Skeletal muscle satellite cell (primary cell): Measurements from ENCODE around the gene BCAR3. TPM values are rescaled to one million over a fixed set of nuclear protein-coding genes. Genes with fewer than 3 reads are reported as not detected.
A peak's percentile ranks its signal among the peaks of the same experiment; 100 is the strongest.

ENCODE experiments used
- H3K27me3 ChIP-seq: 2 replicates; pipeline ENCODE4 v1.7.0; 2013; ENCODE audit warnings: low read length; ENCODE audit not compliant: control insufficient read depth, insufficient read depth
- H3K36me3 ChIP-seq: 2 replicates; pipeline ENCODE4 v1.7.0; 2013; ENCODE audit warnings: mild to moderate bottlenecking, control low read depth, low read length; ENCODE audit not compliant: insufficient read depth
- H3K4me1 ChIP-seq: 2 replicates; pipeline ENCODE4 v1.7.0; 2013; ENCODE audit warnings: low read length; ENCODE audit not compliant: control insufficient read depth, insufficient read depth
- H3K4me2 ChIP-seq: 2 replicates; pipeline ENCODE4 v1.7.0; 2013; ENCODE audit warnings: mild to moderate bottlenecking, low read length
- H3K4me3 ChIP-seq: 2 replicates; pipeline ENCODE4 v1.7.0; 2013; ENCODE audit warnings: low read length
- H3K9ac ChIP-seq: 2 replicates; pipeline ENCODE4 v1.7.0; 2013; ENCODE audit warnings: mild to moderate bottlenecking, low read depth, low read length, moderate library complexity
- H3K9me3 ChIP-seq: replicated peaks from 2 replicates; pipeline ENCODE4 v1.7.0; 2013; ENCODE audit warnings: mild to moderate bottlenecking, control low read depth, low read length
- total RNA-seq: library from RNA; depleted of rRNA; stranded (reverse); fragments of >200 nt; gene quantifications from 2 replicates; pipeline ENCODE4 v1.2.3, GENCODE V29; 2012; rRNA removed

BCAR3 gene
- total RNA-seq: 16.2 and 18.3 TPM in 2 replicates

GRCh38 chr1:93681101-93681988 lies at the start of gene BCAR3:
Gene BCAR3, minus strand, starts transcription at chr1:93681837. Its CDS starts 6,907 bp downstream, at chr1:93674930.
- H3K9ac ChIP-seq: peak within 1 kb of the TSS; percentile 97
- H3K36me3 ChIP-seq: peaks cover 28% of the 10 kb centered on the region

DNA sequence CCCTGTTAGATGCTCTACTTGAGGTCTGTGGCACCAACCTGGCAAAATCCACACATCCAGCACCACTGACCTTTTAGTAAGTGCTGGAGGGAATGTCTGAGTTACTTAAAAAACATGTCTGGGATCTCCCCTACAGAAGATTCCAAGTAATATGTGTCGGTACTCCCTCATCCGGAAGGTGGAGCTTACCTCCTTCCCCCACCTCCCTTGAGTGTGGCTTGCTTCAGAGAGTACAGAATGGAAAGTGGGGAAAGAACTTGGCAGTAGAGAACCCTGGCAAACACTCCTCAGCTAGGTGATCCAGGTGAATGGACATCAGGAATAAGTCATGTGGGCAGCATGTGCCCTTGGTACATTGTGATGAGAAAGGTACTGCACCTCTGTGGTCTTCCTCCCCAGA lies 49.0 kb upstream of the BCAR3 start:
- H3K4me1 ChIP-seq: peaks cover 14% of the 10 kb centered on the region
- no peak overlapping the region for H3K4me2 ChIP-seq
- no peaks in the 10 kb centered on the region for H3K36me3 ChIP-seq
- H3K27me3 ChIP-seq: no peaks in the 10 kb centered on the region
- no peaks in the 10 kb centered on the region for H3K9me3 ChIP-seq
- H3K9ac ChIP-seq: no peak overlapping the region
- H3K4me3 ChIP-seq: no peak overlapping the region

More at GRCh38 chr1:93681101-93681988, at the start of gene BCAR3:
- Histone ChIP-seq H3K27me3 (no peaks in the 10 kb centered on the region), H3K4me2 (peak within 1 kb of the TSS; percentile 83), H3K9me3 (no peaks in the 10 kb centered on the region), H3K4me3 (peak within 1 kb of the TSS; percentile 79), H3K4me1 (peaks cover 41% of the 10 kb centered on the region)

GRCh38 chr1:93729906-93730305 lies 48.3 kb upstream of the BCAR3 start:
- Histone ChIP-seq H3K4me1 (peaks cover 7% of the 10 kb centered on the region), H3K36me3 (no peaks in the 10 kb centered on the region), H3K9ac (no peak overlapping the region), H3K9me3 (no peaks in the 10 kb centered on the region), H3K4me3 (no peak overlapping the region), H3K27me3 (no peaks in the 10 kb centered on the region), H3K4me2 (no peak overlapping the region)

DNA sequence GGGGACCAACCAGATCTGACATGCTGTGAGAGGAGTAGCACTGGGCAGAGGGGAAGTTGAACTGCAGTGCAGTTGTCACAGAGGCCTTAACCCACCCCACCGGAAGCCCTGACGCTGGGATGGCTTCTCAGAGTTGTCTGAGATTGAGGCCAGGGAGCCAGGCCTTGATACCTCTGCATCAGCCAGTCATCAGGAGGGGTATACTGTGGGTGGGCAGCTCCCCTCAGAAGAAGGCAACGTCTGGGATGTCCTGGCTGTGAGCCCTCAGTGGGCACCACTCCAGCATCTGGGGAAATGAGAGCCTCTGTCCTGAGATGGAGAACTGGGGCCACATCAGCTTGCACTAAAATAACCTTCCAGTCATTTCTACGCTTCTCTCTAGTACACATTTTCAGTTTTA lies 47.9 kb upstream of the BCAR3 start:
- Histone ChIP-seq H3K4me3 (no peak overlapping the region), H3K9me3 (no peaks in the 10 kb centered on the region), H3K27me3 (no peaks in the 10 kb centered on the region), H3K4me2 (no peak overlapping the region), H3K9ac (no peak overlapping the region), H3K36me3 (no peaks in the 10 kb centered on the region), H3K4me1 (peaks cover 3% of the 10 kb centered on the region)

DNA sequence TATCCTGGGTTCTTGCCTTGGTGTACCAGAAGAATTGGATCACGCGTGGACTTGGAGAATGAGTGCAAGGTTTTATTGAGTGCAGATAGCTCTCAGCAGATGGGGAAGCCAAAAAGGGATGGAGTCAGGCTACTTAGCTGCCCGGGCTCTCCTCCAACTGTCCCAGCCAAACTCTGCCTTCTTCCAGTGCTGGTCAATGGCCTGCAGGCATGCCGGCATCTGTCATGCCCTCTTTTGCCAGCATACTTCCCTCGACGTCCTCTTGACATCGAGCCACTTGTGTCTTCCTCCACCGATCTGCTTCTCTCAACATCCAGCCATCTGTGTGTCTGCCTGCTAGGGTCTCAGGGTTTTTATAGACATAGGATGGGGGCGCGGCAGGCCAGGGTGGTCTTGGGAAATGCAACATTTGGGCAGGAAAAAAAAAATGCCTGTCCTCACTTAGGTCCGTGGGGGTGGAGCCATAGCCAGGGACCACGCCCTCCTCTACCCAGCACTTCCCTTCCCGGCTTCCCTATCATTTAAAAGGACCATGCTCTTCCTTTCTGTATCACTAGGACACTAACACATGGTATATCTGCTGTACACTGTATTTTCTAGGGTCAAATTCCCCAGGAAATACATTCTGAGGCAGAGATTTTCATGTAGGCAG lies 47.0 kb upstream of the BCAR3 start:
- H3K9ac ChIP-seq: no peak overlapping the region
- H3K4me3 ChIP-seq: no peak overlapping the region
- H3K27me3 ChIP-seq: no peaks in the 10 kb centered on the region
- no peaks in the 10 kb centered on the region for H3K9me3 ChIP-seq
- H3K4me2 ChIP-seq: no peak overlapping the region
- no peaks in the 10 kb centered on the region for H3K36me3 ChIP-seq
- H3K4me1 ChIP-seq: no peaks in the 10 kb centered on the region

DNA sequence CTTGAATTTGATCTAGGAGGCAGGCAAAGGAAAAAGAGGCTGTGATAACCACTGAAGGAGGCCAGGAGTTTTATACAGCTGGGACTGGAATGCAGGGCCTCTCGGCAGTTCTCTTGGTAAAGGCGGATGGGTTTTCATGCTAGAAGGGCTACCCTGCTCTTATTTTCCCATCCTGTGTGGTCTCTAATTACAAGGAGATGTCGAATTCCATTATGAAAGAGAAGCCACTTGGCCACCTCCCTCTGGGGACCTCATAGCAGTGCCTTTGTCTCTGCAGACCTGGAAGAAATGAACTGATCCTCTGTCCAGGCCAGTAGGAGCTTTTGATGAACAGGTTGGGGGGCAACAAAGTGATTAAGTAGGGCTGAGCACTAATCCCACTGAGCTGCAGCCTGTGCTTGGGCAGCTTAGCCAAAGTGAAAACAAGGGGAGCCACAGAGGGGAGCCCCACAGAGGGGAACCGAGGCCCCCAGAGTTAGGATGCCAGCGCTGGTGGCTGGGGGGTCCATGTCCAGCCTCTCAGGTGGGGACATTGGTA lies 42.2 kb upstream of the BCAR3 start:
- Histone ChIP-seq H3K9ac (peak overlapping the region; percentile 16), H3K4me1 (peaks cover 27% of the 10 kb centered on the region), H3K27me3 (no peaks in the 10 kb centered on the region), H3K9me3 (no peaks in the 10 kb centered on the region), H3K4me2 (no peak overlapping the region), H3K36me3 (no peaks in the 10 kb centered on the region), H3K4me3 (no peak overlapping the region)

- Histone ChIP-seq H3K4me3 (no peak overlapping the region), H3K36me3 (no peaks in the 10 kb centered on the region), H3K4me1 (peaks cover 27% of the 10 kb centered on the region), H3K9ac (peak overlapping the region; percentile 16), H3K9me3 (no peaks in the 10 kb centered on the region), H3K4me2 (no peak overlapping the region), H3K27me3 (no peaks in the 10 kb centered on the region)
Measured at GRCh38 chr1:93723110-93723509, 41.5 kb upstream of the BCAR3 start.

GRCh38 chr1:93722081-93723031 lies 40.7 kb upstream of the BCAR3 start:
- Histone ChIP-seq H3K4me3 (no peak overlapping the region), H3K36me3 (no peaks in the 10 kb centered on the region), H3K27me3 (no peaks in the 10 kb centered on the region), H3K9ac (peak overlapping the region; percentile 16), H3K4me1 (peaks cover 27% of the 10 kb centered on the region), H3K9me3 (no peaks in the 10 kb centered on the region), H3K4me2 (no peak overlapping the region)

DNA sequence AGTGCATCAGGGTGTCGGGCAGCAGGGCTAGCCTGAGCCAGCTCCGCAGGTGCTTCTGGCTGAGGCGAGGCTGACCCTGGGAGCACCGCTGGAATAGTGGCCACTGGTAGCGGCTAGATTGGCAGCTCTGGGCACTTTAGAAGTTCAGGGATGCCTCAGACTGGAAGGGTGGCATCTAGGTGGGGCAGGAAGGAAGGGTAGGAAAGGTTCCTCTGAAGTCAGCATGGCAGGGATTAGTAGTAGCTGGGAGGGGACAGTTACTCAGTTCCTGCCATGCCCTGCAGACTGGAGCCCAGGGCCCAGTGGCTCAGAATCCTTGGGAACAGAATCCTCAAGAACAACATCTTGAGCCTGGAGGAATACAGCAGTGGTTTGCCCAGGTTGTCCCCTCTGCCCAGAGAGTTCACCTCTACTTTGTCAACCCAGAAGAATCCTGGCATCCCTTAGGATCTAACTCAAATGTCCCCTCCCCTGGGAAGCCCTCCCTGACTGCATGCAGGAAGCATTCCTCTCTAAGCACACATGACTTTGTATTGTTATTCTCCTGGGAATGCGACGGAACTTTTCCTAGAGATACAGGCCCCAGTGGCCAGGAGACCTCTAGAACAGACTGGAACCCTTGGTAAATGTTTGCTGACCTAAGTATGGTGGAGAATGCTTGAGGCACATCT lies 39.5 kb upstream of the BCAR3 start:
- no peaks in the 10 kb centered on the region for H3K36me3 ChIP-seq
- no peak overlapping the region for H3K9ac ChIP-seq
- H3K4me2 ChIP-seq: no peak overlapping the region
- peaks cover 27% of the 10 kb centered on the region for H3K4me1 ChIP-seq
- no peak overlapping the region for H3K4me3 ChIP-seq
- H3K9me3 ChIP-seq: peaks cover 8% of the 10 kb centered on the region
- no peaks in the 10 kb centered on the region for H3K27me3 ChIP-seq

GRCh38 chr1:93717640-93718039 lies 36.0 kb upstream of the BCAR3 start:
- Histone ChIP-seq H3K27me3 (no peaks in the 10 kb centered on the region), H3K9me3 (peaks cover 8% of the 10 kb centered on the region), H3K36me3 (no peaks in the 10 kb centered on the region), H3K4me3 (no peak overlapping the region), H3K4me2 (no peak overlapping the region), H3K9ac (no peak overlapping the region), H3K4me1 (peaks cover 18% of the 10 kb centered on the region)
